Measurements from ENCODE around the gene RSPH6A. TPM values are rescaled to one million over a fixed set of nuclear protein-coding genes. Genes with fewer than 3 reads are reported as not detected.
"Not testable (repeated sequence)": the region's sequence is repeated elsewhere in the genome, so short reads cannot be mapped to it uniquely, and the experiment has no call there.

Gene RSPH6A
- total RNA-seq, 1 donor from 2014 or later = under 0.01 TPM

- DNase-seq (ENCODE audit: low read depth in 2 of 2) = no peak
Observed at GRCh38 chr19:45804140-45804958, 10.8 kb downstream of the RSPH6A start.

DNA sequence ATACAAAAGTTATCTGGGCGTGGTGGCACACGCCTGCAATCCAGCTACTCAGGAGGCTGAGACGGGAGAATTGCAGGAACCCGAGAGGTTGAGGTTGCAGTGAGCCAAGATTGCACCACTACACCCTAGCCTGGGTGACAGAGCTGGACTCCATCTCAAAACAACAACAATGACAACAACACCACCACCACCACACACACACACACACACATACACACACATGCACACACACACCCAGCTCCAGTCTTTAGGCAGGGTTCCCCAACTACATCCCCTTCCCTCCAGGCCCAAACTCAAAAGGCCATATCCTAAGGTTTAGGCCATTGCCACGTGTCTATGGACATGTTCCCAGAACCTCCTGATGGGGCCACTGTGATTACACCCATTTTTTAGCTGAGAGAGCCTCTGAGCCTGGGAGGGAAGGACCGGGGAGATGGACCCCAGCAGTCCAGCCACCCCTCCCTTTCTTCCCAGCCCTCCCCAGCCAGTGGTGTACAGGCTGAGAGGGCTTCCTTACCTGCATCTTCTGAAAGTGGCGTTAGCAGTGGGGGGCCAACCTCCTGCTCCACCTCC, 13.4 kb downstream of the RSPH6A start:
- no peak for DNase-seq (ENCODE audit: low read depth in 2 of 2)

DNA sequence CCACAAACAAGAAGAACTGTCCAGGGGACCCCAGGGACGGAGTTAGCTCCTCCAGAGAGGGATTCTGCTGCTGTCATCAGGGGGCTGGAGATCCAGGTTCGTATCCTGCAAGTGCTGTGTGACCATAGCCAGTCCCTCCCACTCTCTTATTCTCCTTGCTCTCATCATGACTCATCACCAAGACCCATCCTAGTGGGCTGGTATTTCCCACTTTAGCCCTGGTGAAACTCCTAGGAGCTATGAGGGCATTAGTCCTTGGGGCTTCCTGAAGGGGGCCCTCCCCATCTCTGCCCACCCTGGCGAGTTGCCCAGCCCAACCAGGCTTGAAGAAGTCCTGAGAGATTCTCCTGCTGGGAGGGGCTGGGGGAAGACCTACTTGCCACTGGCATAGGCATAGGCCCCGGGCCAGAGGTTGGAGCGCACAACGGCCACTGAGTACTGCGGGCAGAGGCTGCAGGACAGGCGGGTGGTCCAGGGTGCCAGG, 15.0 kb downstream of the RSPH6A start:
- DNase-seq (ENCODE audit: low read depth in 2 of 2) = no peak

- DNase-seq (ENCODE audit: low read depth in 2 of 2) = not testable (repeated sequence)
Observed at GRCh38 chr19:45799541-45799940, 15.6 kb downstream of the RSPH6A start.

- DNase-seq (ENCODE audit: low read depth in 2 of 2) = peak; percentile 60 to 77
Observed at GRCh38 chr19:45798995-45799517, 16.1 kb downstream of the RSPH6A start.

DNA sequence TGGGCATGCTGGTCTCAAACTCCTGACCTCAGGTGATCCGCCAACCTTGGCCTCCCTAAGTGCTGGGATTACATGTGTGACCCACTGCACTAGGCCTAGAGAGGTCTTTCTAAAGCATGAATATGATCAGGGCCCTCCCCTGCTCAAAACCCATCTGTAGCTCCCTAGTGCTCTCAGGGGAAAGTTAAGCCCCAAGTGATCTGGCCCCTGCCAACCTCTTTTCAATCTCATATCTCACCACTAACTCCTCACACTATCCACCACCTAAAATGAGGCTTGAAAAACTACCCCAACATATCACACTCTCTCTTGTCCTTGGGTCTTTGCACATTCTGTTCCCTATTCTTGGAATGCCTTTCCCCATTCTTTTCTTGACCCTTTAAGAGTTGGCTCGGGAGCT, 20.5 kb downstream of the RSPH6A start:
- no peak for DNase-seq (ENCODE audit: low read depth in 2 of 2)

DNA sequence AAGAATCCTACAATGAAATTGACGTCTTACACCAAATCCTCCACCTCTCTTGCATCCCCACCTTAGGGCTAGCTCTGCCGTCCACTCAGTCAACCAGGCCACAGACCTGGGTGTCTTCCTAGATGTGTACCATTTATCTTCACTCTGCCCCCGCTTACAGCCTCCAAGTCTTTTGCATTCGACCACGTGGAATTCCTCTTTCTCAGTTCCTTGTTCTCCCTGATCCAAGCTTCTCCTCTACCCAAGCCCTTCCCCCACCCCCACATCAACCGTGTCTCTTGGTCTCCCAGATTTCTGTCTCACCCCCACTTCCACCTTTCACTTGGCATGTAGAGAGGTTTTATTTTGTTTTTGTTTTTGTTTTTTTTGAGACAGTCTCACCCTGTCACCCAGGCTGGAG, 21.2 kb downstream of the RSPH6A start:
- DNase-seq (ENCODE audit: low read depth in 2 of 2) = no peak

GRCh38 chr19:45793178-45793564, 21.9 kb downstream of the RSPH6A start:
- no peak for DNase-seq (ENCODE audit: low read depth in 2 of 2)

- DNase-seq (ENCODE audit: low read depth in 2 of 2) = peak; percentile 99 to 100
Observed at GRCh38 chr19:45792470-45793177, 22.5 kb downstream of the RSPH6A start, which contains the start of gene DMWD. DMWD (minus strand) TSS chr19:45792845; CDS start chr19:45792756, 89 bp downstream.

GRCh38 chr19:45791744-45792469, 23.2 kb downstream of the RSPH6A start:
- peak; percentile 31 to 40 for DNase-seq (ENCODE audit: low read depth in 2 of 2)

DNA sequence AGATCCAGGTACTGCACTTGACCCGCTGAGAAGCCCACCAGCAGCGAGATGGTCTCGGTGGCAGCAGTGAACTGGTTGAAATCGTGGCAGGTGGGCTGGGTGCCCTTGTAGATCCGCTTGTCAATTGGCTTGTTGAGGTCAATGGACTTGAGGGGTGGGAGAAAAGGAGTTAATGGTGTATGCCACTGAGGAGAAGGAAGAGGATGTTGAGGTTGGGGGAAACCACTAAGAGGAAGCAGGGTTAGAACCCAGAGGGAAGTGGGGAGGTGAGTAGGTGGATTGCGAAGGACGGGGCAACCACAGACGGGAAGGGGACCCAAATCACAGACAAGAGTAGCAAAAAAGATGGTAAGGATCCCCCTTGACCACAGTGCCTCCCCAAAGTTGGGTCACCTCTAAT, 24.2 kb downstream of the RSPH6A start:
- DNase-seq (ENCODE audit: low read depth in 2 of 2) = no peak

DNA sequence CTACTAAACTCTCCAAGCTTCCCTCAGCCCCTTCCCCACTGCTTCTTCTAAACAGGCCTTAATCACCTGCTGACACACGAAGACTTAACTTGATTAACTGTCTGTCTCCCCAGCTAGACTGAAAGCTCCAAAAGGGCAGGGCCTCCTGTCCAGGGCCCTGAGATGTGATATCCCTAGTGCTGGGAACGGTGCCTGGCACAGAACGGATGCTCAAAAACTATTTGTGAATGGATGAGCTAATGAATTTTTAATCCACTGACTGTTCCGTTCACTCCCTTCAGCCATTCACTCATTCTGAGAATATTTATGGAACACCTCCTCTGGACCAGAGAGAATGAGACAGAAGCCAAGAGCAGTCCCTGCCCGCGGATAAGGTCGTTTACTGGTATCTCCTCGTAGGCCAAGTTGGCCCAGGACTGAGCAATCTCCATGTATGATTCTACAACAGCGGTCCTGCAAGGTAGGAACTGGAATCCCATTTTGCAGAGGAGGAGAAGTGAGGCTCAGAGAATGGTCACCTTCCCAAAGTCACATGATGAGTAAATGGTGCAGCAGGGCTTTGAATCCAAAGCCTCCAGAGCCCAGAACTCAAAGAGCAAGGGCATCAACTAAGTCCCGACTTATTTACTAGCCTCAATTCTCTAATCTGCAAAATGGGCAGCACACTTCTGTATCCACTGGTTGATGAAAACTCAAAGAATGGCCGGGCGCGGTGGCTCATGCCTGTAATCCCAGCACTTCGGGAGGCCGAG, 25.9 kb downstream of the RSPH6A start:
- no peak for DNase-seq (ENCODE audit: low read depth in 2 of 2)

GRCh38 chr19:45786533-45786894, 28.6 kb downstream of the RSPH6A start:
- DNase-seq (ENCODE audit: low read depth in 2 of 2) = no peak

GRCh38 chr19:45785781-45786532, 29.2 kb downstream of the RSPH6A start:
- no peak for DNase-seq (ENCODE audit: low read depth in 2 of 2)

DNA sequence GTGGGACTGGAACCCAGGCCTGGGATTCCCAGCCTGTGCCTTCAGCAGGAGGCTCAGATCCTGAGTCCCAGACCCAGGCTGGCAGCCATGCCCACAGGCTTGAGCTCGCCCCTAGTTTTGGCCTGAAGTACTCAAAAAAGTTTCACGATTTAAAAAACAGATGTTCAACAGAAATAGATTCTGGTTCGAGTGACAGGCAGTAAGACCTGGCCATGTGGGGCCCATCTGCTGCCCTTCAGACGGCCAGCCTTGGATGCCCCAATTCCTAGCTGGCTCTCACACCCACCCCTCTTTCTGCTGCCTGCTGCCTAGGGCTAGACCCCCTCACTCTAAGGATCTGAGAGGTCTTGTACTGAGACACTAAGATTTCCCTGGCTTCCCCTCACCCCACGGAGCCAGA, 30.0 kb downstream of the RSPH6A start:
- no peak for DNase-seq (ENCODE audit: low read depth in 2 of 2)

- no peak for DNase-seq (ENCODE audit: low read depth in 2 of 2)
Observed at GRCh38 chr19:45784096-45784495, 31.0 kb downstream of the RSPH6A start.

DNA sequence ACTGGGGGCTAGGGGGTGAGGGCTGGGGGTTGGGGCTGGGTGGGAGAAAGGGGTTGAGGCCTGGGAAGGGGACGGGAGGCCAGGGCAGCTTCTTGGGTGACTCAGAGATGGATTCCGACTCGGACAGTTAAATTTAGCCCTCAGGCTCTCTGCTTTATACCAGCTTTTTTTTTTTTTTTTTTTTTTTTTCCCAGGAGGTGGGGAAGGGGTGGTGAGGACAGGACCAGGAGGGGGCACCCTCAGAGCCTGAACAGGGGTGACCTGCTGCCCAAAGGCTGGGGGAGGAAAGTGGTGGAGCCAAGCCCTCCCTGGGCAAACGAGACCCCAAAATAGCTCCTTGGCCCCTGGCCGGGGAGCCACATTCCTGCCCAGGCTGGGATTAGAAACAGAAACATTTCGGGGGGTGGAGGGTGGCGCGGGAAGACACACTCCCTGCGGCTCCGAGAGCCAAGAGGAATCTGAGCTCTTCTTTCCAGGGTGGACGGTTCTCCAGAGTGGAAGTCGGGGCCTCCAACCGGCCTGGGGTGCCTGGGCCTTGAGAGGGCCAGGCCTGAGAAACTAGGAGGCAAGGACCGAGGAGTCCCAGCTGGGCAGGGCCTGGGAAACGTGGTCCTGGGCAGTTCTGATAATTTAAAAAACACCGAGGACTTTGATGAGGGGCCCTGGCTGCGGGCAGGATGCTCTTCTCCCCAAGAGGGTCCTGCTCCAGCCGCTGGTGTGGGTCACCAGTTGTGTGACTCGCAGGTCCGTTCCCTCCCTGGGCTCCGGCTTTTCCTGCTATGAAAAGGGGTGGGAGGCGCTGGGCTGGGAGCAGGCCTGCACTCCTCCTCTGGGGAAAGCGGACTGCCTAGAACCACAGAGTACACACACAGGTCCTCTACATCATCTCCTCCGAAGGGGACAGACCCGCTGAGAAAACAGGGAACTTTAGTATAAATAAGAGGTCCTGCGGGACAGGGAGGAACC, 32.0 kb downstream of the RSPH6A start:
- no peak for DNase-seq (ENCODE audit: low read depth in 2 of 2)

GRCh38 chr19:45782162-45782691, 32.9 kb downstream of the RSPH6A start, which contains the start of gene DMPK:
DMPK (minus strand) TSS chr19:45782490; CDS start chr19:45782352, 138 bp downstream.
- no peak for DNase-seq (ENCODE audit: low read depth in 2 of 2)

Data from lung microvascular endothelial cell (primary cell).